ENCODE measurements around the gene S1PR3. TPM values are rescaled to one million over a fixed set of nuclear protein-coding genes. Genes with fewer than 3 reads are reported as not detected.

S1PR3 gene
- total RNA-seq, 1 donor from 2014 or later, result 18.3 TPM

- H3K27me3 Mint-ChIP-seq (ENCODE audit: unreplicated experiment), result peaks cover 4% of the 10 kb centered on the region
- no peak for DNase-seq (ENCODE audit: low spot score)
- no peak for TF ChIP-seq CTCF (IDR thresholded peaks at IDR 0.05; ENCODE audit: unreplicated experiment)
- peaks cover 4% of the 10 kb centered on the region for H3K36me3 Mint-ChIP-seq (ENCODE audit: low read depth, unreplicated experiment)
- H3K4me1 Mint-ChIP-seq (ENCODE audit: unreplicated experiment), result peaks cover 15% of the 10 kb centered on the region
- no peaks in the 10 kb centered on the region for H3K9me3 Mint-ChIP-seq (ENCODE audit: unreplicated experiment)
- peak overlapping the region; percentile 44 for H3K4me3 Mint-ChIP-seq (ENCODE audit: unreplicated experiment)
- no peak overlapping the region for H3K27ac Mint-ChIP-seq (ENCODE audit: unreplicated experiment)
Observed at GRCh38 chr9:88994469-88995199, 3.4 kb downstream of the S1PR3 start.

GRCh38 chr9:88995200-88995577 is 3.9 kb downstream of the S1PR3 start:
- peaks cover 4% of the 10 kb centered on the region for H3K27me3 Mint-ChIP-seq (ENCODE audit: unreplicated experiment)
- peaks cover 13% of the 10 kb centered on the region for H3K4me1 Mint-ChIP-seq (ENCODE audit: unreplicated experiment)
- peaks cover 4% of the 10 kb centered on the region for H3K36me3 Mint-ChIP-seq (ENCODE audit: low read depth, unreplicated experiment)
- no peak overlapping the region for H3K4me3 Mint-ChIP-seq (ENCODE audit: unreplicated experiment)
- no peak overlapping the region for H3K27ac Mint-ChIP-seq (ENCODE audit: unreplicated experiment)
- no peak for DNase-seq (ENCODE audit: low spot score)
- no peak for TF ChIP-seq CTCF (IDR thresholded peaks at IDR 0.05; ENCODE audit: unreplicated experiment)
- no peaks in the 10 kb centered on the region for H3K9me3 Mint-ChIP-seq (ENCODE audit: unreplicated experiment)

GRCh38 chr9:88995627-88996026 is 4.4 kb downstream of the S1PR3 start:
- Mint-ChIP-seq H3K4me1 (ENCODE audit: unreplicated experiment) (peaks cover 10% of the 10 kb centered on the region), H3K27me3 (ENCODE audit: unreplicated experiment) (peaks cover 4% of the 10 kb centered on the region), H3K36me3 (ENCODE audit: low read depth, unreplicated experiment) (peaks cover 4% of the 10 kb centered on the region), H3K27ac (ENCODE audit: unreplicated experiment) (no peak overlapping the region), H3K4me3 (ENCODE audit: unreplicated experiment) (no peak overlapping the region), H3K9me3 (ENCODE audit: unreplicated experiment) (no peaks in the 10 kb centered on the region)
- DNase-seq (ENCODE audit: low spot score), result no peak
- TF ChIP-seq CTCF (IDR thresholded peaks at IDR 0.05; ENCODE audit: unreplicated experiment), result no peak

GRCh38 chr9:88996046-88996920 is 5.0 kb downstream of the S1PR3 start:
- H3K4me3 Mint-ChIP-seq (ENCODE audit: unreplicated experiment), result no peak overlapping the region
- H3K9me3 Mint-ChIP-seq (ENCODE audit: unreplicated experiment), result no peaks in the 10 kb centered on the region
- TF ChIP-seq CTCF (IDR thresholded peaks at IDR 0.05; ENCODE audit: unreplicated experiment), result no peak
- peaks cover 14% of the 10 kb centered on the region for H3K4me1 Mint-ChIP-seq (ENCODE audit: unreplicated experiment)
- peaks cover 4% of the 10 kb centered on the region for H3K27me3 Mint-ChIP-seq (ENCODE audit: unreplicated experiment)
- peaks cover 4% of the 10 kb centered on the region for H3K36me3 Mint-ChIP-seq (ENCODE audit: low read depth, unreplicated experiment)
- H3K27ac Mint-ChIP-seq (ENCODE audit: unreplicated experiment), result no peak overlapping the region
- no peak for DNase-seq (ENCODE audit: low spot score)

- no peak for TF ChIP-seq CTCF (IDR thresholded peaks at IDR 0.05; ENCODE audit: unreplicated experiment)
- H3K27ac Mint-ChIP-seq (ENCODE audit: unreplicated experiment), result no peak overlapping the region
- no peak overlapping the region for H3K4me3 Mint-ChIP-seq (ENCODE audit: unreplicated experiment)
- peaks cover 9% of the 10 kb centered on the region for H3K36me3 Mint-ChIP-seq (ENCODE audit: low read depth, unreplicated experiment)
- H3K9me3 Mint-ChIP-seq (ENCODE audit: unreplicated experiment), result no peaks in the 10 kb centered on the region
- no peak for DNase-seq (ENCODE audit: low spot score)
- H3K27me3 Mint-ChIP-seq (ENCODE audit: unreplicated experiment), result peaks cover 4% of the 10 kb centered on the region
- peaks cover 14% of the 10 kb centered on the region for H3K4me1 Mint-ChIP-seq (ENCODE audit: unreplicated experiment)
Observed at GRCh38 chr9:88996921-88997235, 5.6 kb downstream of the S1PR3 start.

All from endothelial cell (in vitro differentiated cells).